Measurements from ENCODE around the gene AACS.

GRCh38 chr12:125183187-125184067 lies 118.2 kb downstream of the AACS start:
- TF ChIP-seq CTCF (IDR thresholded peaks at IDR 0.05; ENCODE audit: low read depth, low read length, poor library complexity, severe bottlenecking) (peak; percentile 97), EZH2phosphoT487 (IDR thresholded peaks at IDR 0.05; ENCODE audit: borderline replicate concordance, low read length) (no peak)

Measured in DOHH2 (cell line).